ENCODE data around the gene ZNF496.

ZNF496 gene

DNA sequence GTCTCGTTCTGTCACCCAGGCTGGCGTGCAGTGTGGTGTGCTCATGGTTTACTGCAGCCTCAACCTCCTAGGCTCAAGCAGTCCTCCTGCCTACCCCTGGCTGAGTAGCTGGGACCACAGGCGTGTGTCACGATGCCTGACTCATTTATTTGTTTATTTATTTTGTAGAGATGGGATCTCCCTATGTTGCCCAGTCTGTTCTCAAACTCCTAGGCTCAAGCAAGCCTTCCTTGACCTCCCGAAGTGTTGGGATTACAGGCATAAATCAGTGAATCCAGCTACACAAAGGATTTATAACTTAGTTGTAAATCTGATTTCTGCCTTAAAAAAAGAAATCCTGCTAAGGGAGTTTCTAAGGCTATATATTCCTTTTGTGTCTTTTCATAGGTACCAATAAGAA is 30.5 kb upstream of the ZNF496 start:
- TF ChIP-seq, protein P1, sequence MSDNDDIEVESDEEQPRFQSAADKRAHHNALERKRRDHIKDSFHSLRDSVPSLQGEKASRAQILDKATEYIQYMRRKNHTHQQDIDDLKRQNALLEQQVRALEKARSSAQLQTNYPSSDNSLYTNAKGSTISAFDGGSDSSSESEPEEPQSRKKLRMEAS (IDR thresholded peaks at IDR 0.05), result no peak
- TF ChIP-seq CEBPB (IDR thresholded peaks at IDR 0.05) (no peak), EGR1 (IDR thresholded peaks at IDR 0.05) (no peak), RAD21 (IDR thresholded peaks at IDR 0.05; ENCODE audit: low read depth) (no peak), ZBTB7A (IDR thresholded peaks at IDR 0.05; ENCODE audit: low read depth) (no peak), TAF1 (IDR thresholded peaks at IDR 0.05; ENCODE audit: low read depth) (no peak), NFIC (IDR thresholded peaks at IDR 0.05) (no peak), YY1 (IDR thresholded peaks at IDR 0.05; ENCODE audit: low read depth) (no peak), CREB1 (IDR thresholded peaks at IDR 0.05; ENCODE audit: low read depth) (no peak), FOXM1 (IDR thresholded peaks at IDR 0.05; ENCODE audit: borderline replicate concordance, low read depth) (no peak)
- TF ChIP-seq, protein P2, sequence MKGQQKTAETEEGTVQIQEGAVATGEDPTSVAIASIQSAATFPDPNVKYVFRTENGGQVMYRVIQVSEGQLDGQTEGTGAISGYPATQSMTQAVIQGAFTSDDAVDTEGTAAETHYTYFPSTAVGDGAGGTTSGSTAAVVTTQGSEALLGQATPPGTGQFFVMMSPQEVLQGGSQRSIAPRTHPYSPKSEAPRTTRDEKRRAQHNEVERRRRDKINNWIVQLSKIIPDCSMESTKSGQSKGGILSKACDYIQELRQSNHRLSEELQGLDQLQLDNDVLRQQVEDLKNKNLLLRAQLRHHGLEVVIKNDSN (IDR thresholded peaks at IDR 0.05), result no peak

DNA sequence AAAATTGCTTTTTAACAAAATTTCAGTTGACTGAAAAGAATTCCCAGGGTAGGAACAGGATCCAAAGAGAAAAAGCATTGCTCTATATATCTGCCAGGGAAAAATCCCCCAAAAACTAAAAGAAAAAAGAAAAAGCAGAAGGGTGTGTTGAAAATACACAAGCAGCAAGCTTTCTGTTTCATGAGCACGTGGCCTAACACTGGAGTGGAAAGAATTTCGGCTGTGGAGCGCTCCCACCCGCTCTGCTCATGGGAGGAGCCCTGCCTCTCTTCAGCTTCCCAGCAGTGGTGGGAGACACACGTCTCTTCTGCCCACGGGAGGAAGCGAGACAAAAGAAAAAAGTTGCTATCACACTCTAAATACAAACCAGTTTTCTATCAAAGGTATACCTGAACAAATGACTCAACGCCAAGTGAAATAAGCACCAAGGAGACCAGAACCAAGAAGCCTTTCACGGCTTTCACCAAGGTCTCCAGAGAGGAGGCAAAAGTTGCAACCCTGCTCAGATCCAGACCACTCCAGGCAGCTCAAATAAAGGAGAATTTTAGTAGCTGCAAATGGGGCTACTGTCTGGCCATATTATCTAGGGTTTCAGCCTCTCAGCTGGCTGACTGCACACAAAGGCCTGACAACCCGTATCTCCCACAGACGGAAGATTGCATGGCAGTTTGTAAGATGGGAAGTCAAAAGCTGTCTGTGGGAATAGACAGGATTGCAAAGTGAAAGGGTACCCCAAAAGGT is 29.5 kb upstream of the ZNF496 start:
- TF ChIP-seq YY1 (IDR thresholded peaks at IDR 0.05; ENCODE audit: low read depth), result no peak
- no peak for TF ChIP-seq EGR1 (IDR thresholded peaks at IDR 0.05)
- no peak for TF ChIP-seq TEAD4 (IDR thresholded peaks at IDR 0.05)
- TF ChIP-seq CEBPB (IDR thresholded peaks at IDR 0.05), result no peak

DNA sequence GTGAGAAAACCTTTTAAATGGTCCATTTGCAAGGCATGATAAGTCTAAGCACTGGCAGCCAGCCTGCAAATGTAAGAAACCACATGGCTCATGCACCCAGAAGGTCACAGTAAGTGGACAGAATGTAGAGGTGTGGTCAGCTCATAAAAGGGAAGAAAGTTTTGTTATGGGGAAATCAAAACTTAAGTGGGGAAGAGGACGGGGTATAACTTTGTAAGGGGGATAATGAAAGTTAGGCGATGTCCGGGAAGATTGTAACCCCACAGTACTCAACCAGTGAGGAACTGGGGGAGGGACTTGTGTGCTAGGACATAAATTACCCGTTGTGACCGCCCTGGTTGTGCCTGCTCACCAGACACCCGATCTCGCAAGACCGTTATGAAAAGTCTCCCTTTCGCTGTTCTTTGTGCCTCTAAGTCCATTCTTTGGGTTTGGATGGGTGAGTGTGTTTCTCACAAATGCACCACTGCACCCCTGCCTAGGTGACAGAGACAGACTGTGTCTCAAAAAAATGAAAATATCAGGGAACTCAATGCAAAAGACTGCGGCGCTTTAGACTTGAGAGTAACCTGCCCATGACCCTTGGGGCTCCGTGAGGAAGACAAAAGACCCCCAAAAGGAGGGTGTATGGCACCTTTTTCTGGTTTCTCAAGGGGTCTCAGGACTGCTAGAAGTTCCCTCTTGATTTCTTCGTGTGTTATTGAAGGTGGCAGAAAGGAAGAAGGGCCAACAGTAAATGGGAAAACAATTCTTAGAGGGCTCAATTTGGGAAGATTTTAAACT is 28.6 kb upstream of the ZNF496 start:
- TF ChIP-seq CEBPB (IDR thresholded peaks at IDR 0.05) (no peak), TEAD4 (IDR thresholded peaks at IDR 0.05) (no peak), ZBTB7A (IDR thresholded peaks at IDR 0.05; ENCODE audit: low read depth) (no peak), RAD21 (IDR thresholded peaks at IDR 0.05; ENCODE audit: low read depth) (no peak), TCF12 (IDR thresholded peaks at IDR 0.05; ENCODE audit: low read depth) (no peak), NFIC (IDR thresholded peaks at IDR 0.05) (no peak), EGR1 (IDR thresholded peaks at IDR 0.05) (no peak)

DNA sequence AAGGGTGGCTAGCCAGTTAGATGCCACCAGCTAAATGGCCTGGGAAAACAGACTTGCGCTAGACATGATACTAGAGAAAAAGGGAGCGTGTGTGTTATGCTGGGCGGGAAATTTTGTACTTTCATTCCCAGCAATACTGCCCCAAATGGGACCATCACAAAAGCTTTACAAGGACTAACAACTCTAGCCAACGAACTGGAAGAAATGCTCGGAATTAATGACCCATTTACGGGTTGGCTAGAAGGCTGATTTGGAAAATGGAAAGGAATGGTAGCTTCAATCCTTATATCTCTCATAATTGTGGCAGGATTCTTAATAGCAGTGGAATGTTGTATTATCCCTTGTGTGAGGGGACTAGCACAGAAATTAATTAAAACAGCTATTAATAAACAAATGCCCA is 27.9 kb upstream of the ZNF496 start:
- TF ChIP-seq TCF12 (IDR thresholded peaks at IDR 0.05; ENCODE audit: low read depth) (no peak), TAF1 (IDR thresholded peaks at IDR 0.05; ENCODE audit: low read depth) (no peak), RAD21 (IDR thresholded peaks at IDR 0.05; ENCODE audit: low read depth) (no peak), TEAD4 (IDR thresholded peaks at IDR 0.05) (no peak)
- TF ChIP-seq, protein P1 (IDR thresholded peaks at IDR 0.05), result no peak

DNA sequence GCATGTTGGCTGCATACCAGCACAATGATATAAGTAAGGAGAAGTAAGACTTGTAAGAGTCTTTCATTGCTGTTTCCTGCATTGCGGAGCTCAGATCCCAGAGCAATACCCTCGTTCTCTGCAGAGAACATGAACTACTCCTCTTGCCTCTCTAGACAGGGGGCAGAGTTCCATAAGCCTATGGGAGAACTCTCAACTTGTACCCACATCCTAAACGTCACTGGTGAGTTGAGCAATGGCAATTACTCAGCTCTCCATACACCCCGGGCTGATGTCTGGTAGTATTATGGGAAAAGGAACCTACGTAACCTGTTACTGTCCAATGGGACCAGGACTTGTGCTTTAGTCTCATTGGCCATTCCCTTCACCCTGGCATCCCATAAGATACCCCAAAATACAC is 27.3 kb upstream of the ZNF496 start:
- no peak for TF ChIP-seq ZBTB7A (IDR thresholded peaks at IDR 0.05; ENCODE audit: low read depth)
- no peak for TF ChIP-seq YY1 (IDR thresholded peaks at IDR 0.05; ENCODE audit: low read depth)
- TF ChIP-seq CREB1 (IDR thresholded peaks at IDR 0.05; ENCODE audit: low read depth), result no peak
- no peak for TF ChIP-seq EP300 (IDR thresholded peaks at IDR 0.05; ENCODE audit: borderline replicate concordance)
- no peak for TF ChIP-seq EGR1 (IDR thresholded peaks at IDR 0.05)
- TF ChIP-seq NFIC (IDR thresholded peaks at IDR 0.05), result no peak
- TF ChIP-seq, protein P3, sequence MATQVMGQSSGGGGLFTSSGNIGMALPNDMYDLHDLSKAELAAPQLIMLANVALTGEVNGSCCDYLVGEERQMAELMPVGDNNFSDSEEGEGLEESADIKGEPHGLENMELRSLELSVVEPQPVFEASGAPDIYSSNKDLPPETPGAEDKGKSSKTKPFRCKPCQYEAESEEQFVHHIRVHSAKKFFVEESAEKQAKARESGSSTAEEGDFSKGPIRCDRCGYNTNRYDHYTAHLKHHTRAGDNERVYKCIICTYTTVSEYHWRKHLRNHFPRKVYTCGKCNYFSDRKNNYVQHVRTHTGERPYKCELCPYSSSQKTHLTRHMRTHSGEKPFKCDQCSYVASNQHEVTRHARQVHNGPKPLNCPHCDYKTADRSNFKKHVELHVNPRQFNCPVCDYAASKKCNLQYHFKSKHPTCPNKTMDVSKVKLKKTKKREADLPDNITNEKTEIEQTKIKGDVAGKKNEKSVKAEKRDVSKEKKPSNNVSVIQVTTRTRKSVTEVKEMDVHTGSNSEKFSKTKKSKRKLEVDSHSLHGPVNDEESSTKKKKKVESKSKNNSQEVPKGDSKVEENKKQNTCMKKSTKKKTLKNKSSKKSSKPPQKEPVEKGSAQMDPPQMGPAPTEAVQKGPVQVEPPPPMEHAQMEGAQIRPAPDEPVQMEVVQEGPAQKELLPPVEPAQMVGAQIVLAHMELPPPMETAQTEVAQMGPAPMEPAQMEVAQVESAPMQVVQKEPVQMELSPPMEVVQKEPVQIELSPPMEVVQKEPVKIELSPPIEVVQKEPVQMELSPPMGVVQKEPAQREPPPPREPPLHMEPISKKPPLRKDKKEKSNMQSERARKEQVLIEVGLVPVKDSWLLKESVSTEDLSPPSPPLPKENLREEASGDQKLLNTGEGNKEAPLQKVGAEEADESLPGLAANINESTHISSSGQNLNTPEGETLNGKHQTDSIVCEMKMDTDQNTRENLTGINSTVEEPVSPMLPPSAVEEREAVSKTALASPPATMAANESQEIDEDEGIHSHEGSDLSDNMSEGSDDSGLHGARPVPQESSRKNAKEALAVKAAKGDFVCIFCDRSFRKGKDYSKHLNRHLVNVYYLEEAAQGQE (IDR thresholded peaks at IDR 0.05; ENCODE audit: low read depth), result no peak
- no peak for TF ChIP-seq TEAD4 (IDR thresholded peaks at IDR 0.05)
- TF ChIP-seq, protein P2 (IDR thresholded peaks at IDR 0.05), result no peak
- TF ChIP-seq, protein P1 (IDR thresholded peaks at IDR 0.05), result no peak
- no peak for TF ChIP-seq RAD21 (IDR thresholded peaks at IDR 0.05; ENCODE audit: low read depth)
- no peak for TF ChIP-seq FOXM1 (IDR thresholded peaks at IDR 0.05; ENCODE audit: borderline replicate concordance, low read depth)

DNA sequence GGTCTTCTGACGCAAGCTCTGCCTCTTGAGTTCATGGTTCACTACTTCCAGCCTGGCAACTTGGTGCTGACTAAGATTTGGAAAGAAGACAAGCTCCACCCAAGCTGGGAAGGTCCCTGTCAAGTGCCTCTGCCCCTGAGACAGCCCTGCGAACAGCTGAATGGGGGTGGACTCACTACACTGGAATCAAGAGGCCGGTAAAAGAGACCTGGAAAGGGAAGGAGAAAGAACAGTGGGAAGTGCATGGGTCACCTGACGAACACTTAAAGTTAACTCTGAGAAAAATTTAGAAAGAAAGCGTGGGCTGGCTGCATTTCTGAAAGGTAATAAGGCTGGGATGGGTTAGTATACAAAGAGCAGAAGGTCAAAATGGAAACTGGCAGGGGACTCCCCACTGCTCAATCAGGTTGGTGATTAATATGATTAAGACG is 26.1 kb upstream of the ZNF496 start:
- TF ChIP-seq YY1 (IDR thresholded peaks at IDR 0.05; ENCODE audit: low read depth) (no peak), TAF1 (IDR thresholded peaks at IDR 0.05; ENCODE audit: low read depth) (no peak), TCF12 (IDR thresholded peaks at IDR 0.05; ENCODE audit: low read depth) (no peak), NFIC (IDR thresholded peaks at IDR 0.05) (no peak), CREB1 (IDR thresholded peaks at IDR 0.05; ENCODE audit: low read depth) (no peak), EP300 (IDR thresholded peaks at IDR 0.05; ENCODE audit: borderline replicate concordance) (no peak), TEAD4 (IDR thresholded peaks at IDR 0.05) (no peak), CEBPB (IDR thresholded peaks at IDR 0.05) (no peak), ZBTB7A (IDR thresholded peaks at IDR 0.05; ENCODE audit: low read depth) (no peak)
- TF ChIP-seq, protein P2 (IDR thresholded peaks at IDR 0.05), result no peak
- TF ChIP-seq, protein P3 (IDR thresholded peaks at IDR 0.05; ENCODE audit: low read depth), result no peak

Data from Ishikawa (cell line).